HG03064 (cell line): ENCODE measurements around the gene MLX.
A peak's percentile ranks its signal among the peaks of the same experiment; 100 is the strongest.

Experiments used
- ATAC-seq: cut with Tn5 transposase; IDR thresholded peaks from one replicate; pipeline ENCODE4 v1.9.1; 2021; ENCODE audit warnings: low read depth; ENCODE audit not compliant: unreplicated experiment

The MLX gene, protein sequence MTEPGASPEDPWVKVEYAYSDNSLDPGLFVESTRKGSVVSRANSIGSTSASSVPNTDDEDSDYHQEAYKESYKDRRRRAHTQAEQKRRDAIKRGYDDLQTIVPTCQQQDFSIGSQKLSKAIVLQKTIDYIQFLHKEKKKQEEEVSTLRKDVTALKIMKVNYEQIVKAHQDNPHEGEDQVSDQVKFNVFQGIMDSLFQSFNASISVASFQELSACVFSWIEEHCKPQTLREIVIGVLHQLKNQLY

GRCh38 chr17:42566883-42567573 lies at the start of gene MLX:
Gene MLX, plus strand, starts transcription at chr17:42567100. Its CDS starts 25 bp downstream, at chr17:42567125.
- ATAC-seq, result peak; percentile 41

DNA sequence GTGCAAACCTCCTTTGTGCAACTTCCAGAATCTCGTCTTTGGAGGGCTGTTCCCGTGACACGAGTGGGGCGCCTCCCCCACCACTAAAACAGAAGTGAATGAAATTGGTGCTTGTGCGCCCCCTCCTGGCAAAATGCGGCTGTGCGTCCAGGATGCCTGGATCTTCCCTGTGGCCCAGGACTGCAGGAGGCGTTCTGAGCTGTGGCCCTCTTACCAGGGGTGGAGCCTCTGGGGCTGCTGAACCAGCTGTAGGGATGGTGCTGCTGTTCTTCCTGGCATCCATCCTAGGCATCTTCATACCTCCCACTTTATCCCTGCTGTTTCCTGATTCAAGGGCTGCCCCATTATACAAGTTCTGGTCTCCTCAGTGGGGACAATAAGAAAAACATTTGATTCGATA lies 49.4 kb upstream of the MLX start:
- no peak for ATAC-seq

GRCh38 chr17:42518046-42518754 lies 48.7 kb upstream of the MLX start:
- ATAC-seq, result no peak

GRCh38 chr17:42518755-42519545 lies 48.0 kb upstream of the MLX start:
- no peak for ATAC-seq

DNA sequence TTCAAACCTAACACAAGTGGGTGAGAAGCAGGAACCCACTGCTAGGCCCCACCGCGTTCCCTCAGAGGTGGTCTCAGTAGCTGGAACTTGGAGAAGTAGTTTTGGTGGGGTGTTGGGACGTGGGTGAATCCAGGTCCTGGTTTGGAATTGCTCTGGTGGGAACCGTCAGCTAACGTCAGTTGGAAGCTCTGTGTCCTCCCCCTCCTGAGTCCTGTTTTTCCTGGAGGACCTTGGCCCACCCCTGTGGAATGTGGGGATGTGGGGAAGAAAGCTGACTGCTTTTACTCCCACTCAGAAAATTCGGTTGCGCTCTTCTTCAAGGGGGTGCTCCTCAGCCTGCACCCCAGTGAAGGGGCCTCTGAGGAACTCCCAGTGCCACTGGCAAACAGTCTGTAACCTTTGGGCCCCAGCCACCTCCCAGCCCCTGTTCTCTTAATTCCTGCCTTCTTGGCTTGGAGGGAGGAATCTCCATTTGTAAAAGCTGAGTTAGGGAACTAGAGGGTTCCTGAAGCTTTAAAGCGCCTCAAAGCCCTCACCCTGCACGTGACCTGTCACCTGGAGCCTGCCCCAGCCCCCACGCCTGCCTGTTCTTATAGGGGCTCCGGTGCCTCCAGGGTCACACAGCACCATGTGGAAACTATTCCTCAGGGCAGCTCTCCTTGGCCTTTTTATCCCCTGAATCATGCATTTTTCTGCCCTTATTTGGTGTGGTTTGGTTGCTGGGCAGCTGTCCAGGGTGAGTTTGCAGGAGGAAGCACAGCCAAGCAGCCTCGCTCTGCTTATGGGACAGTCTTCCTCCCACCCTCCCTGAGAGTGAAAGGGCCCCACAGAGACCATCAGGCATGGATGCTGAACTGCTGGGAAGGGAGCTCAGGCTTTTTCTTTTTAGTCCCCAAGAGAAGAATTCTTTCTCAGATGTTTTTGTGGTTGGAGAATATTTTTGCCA lies 47.1 kb upstream of the MLX start:
- ATAC-seq, result no peak

DNA sequence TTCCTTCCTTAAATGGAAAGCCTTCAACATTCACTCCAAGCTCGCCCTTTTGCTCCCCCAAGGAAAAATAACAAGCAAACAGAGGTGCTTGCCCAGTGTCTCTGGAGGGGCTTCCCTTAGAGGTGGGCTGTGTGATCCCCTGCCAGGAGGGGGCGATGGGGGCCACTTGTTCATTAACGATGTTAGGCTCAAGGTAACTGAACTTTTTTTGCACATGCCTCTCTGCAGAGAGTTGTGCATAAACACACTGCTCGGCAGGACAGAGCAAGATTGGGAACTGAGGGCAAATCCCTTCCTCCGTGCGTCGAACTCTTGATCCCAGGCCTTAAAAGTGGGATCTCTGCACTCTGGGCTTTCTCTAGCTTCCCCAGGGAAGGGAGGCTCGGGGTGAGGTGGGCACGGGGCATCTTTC lies 46.4 kb upstream of the MLX start:
- no peak for ATAC-seq

GRCh38 chr17:42521036-42521435 lies 45.9 kb upstream of the MLX start:
- ATAC-seq, result no peak

DNA sequence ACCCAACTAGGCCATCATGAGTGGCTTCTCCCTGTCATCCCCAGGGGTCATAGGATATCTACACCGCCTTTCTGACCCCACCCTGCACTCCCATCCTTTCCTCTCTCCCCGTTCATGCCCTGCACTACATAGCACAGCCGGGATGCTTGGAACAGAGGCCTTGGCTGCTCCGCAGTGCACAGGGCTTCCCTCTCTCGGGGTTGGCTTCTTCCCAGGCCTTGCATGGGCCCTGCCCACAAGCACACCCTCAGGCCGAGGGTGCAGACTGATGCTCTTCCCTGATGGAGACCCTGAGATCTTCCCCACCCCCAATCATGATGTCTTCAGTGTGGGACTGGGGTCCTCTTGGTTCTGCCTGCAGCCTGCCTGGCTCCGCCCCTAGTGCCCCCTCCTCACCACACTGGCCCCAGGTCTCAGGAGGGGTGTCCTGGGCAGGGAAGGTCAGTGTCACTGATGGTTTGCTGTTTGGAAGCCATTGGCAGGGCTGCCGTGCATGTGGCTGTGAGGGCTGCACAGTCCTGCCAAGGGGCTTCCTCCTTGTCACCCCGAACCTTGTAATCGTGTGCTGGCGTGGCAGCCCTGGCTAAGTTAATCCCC lies 45.1 kb upstream of the MLX start:
- no peak for ATAC-seq

- ATAC-seq, result no peak
These were observed 44.6 kb upstream of the MLX start for GRCh38 chr17:42522263-42522790.

DNA sequence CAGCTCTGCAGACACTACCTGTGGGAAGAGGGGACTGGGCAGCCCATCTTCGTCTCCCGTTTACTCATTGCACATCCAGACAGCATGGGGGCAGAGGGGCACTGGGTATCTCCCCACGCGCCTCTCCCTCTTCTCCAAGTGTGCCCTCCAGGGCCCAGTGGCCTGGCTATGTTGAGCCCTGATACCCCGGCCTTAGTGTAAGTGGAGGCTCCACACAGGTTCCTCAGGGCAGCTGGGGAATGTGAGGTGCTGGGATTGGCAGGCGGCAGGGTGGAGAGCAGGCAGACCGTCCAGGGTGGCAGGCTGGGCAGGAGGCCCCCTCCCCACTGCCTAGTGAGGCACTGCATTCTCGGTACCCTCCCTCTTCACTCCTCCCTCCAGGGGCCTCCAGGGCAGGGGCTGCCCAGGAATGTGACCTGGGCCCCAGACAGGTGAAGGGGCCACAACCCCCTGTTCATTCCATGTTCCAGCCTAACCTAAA lies 44.1 kb upstream of the MLX start:
- ATAC-seq, result no peak

DNA sequence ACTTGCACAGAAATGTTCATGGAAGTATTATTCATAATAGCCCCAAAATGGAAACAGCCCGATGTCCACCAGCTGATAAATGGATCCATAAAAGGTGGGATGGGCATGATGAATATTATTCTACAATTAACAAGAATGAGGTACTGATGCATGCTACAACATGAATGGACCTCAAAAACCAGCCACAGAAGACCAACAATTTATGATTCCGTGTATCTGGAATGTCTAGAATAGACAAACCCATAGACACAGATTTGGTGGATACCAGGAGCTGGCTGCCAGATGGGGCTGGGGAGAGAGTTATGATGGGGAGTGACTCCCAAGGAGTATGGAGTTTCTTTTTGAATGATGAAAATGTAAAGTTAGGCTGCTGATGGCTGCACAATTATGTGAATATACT lies 41.7 kb upstream of the MLX start:
- ATAC-seq, result no peak

- ATAC-seq, result no peak
These were observed 40.9 kb upstream of the MLX start for GRCh38 chr17:42526031-42526444.

GRCh38 chr17:42527932-42528331 lies 39.0 kb upstream of the MLX start:
- ATAC-seq, result no peak

DNA sequence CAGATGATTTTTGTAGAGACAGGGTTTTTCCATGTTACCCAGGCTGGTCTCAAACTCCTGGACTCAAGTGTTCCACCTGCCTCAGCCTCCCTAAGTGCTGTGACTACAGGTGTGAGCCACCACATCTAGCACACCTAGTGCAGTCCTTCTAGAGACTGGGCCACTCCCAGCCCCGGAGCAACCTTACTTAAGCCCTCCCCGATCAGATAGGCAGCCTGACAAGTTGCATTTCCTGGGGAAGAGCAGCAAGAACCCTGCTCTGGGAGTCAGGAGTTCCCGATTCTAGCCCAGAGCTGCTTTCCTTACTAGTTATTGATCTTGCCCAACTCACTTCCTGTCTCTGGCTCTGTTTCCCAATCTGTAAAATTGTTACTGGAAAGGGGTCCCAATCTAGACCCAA lies 37.8 kb upstream of the MLX start:
- ATAC-seq, result no peak

- no peak for ATAC-seq
These were observed 35.9 kb upstream of the MLX start for GRCh38 chr17:42530952-42531454.

DNA sequence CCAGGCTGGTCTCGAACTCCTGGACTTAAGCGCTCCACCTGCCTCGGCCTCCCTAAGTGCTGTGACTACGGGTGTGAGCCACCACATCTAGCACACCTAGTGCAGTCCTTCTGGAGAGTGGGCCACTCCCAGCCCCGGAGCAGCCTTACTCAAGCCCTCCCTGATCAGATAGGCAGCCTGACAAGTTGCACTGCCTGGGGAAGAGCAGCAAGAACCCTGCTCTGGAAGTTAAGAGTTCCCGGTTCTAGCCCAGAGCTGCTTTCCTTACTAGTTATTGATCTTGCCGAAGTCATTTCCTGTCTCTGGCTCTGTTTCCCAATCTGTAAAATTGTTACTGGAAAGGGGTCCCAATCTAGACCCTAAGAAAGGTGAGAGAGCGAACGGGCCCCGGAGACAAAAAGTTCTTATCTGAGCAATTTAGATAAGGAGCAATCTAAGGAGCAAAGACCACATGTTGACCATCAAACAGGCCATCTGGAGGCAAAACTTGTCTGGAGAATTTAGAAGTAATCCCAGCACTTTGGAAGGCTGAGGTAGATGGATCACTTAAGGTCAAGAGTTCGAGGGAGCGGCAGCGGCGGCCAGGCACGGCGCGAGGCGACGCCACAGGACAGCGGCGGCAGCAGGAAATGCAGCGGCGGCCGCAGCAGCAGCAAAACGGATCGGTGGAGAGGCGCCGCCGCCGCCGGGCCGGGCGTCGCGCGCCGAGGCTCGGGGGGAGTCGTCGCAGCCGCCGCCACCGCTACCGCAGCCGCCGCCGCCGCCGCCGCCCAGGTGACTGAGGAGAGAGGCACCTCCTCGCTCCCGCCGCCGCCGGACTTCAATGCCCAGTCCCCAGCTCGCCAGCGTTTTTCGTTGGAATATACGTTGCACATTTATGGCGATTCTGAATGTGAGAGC lies 35.2 kb upstream of the MLX start:
- no peak for ATAC-seq

- no peak for ATAC-seq
These were observed 31.5 kb upstream of the MLX start for GRCh38 chr17:42535155-42536047.
